ENCODE results near the gene LATS2. TPM values are rescaled to one million over a fixed set of nuclear protein-coding genes. Genes with fewer than 3 reads are reported as not detected.

Gene LATS2
- total and polyA plus RNA-seq, 2 of the 8 experiments (the other 6 are each of a cell fraction or from before 2014, with no cell fraction given), result 8.3 to 26.2 TPM

GRCh38 chr13:21076253-21076652 lies 14.9 kb upstream of the LATS2 start:
- Histone ChIP-seq H4K20me1 (replicated peaks in 1 of 2; ENCODE audit: control insufficient read depth in 1 of 2, insufficient read depth in 2 of 2, low read length in 2 of 2) (no peaks in the 10 kb centered on the region), H4K8ac (ENCODE audit: extremely low read depth, insufficient read depth, low read length) (no peak overlapping the region; the same call in 1 of the 2 replicates), H2BK12ac (ENCODE audit: low read depth, low read length) (no peak overlapping the region), H3K4me2 (ENCODE audit: insufficient read depth in 1 of 2, low read depth in 2 of 2, low read length in 2 of 2) (peak overlapping the region; percentile 9 to 83; a peak in 3 of 4 replicates), H3K14ac (ENCODE audit: insufficient read length) (no peak overlapping the region), H3K27me3 (replicated peaks in 1 of 4; ENCODE audit: control insufficient read depth in 3 of 4, extremely low read depth in 1 of 4, insufficient read depth in 3 of 4, low read length in 3 of 4) (no peaks in the 10 kb centered on the region; a peak in 1 of 7 replicates), H2AFZ (ENCODE audit: low read length) (no peak overlapping the region), H4K5ac (ENCODE audit: insufficient read length, low read depth, low read length) (no peak overlapping the region), H3K79me2 (ENCODE audit: control insufficient read depth in 1 of 2, insufficient read depth in 2 of 2, low read length in 2 of 2) (no peaks in the 10 kb centered on the region), H3K4me1 (replicated peaks in 1 of 4; ENCODE audit: control insufficient read depth in 3 of 4, insufficient read depth in 4 of 4, low read length in 3 of 4) (peaks cover 3 to 9% (median 5%) of the 10 kb centered on the region in 4 experiments; a peak in 5 of 7 replicates), H3K27ac (ENCODE audit: low read depth, low read length) (no peak overlapping the region), H3K79me1 (ENCODE audit: low read depth, low read length) (no peaks in the 10 kb centered on the region), H2AK5ac (ENCODE audit: low read depth, low read length) (no peak overlapping the region), H3K23ac (ENCODE audit: insufficient read length) (no peak overlapping the region), H2BK120ac (replicated peaks; ENCODE audit: low read depth, low read length) (no peak overlapping the region), H2BK5ac (ENCODE audit: low read depth, low read length) (no peak overlapping the region), H4K91ac (replicated peaks; ENCODE audit: insufficient read length, low read length) (no peak overlapping the region), H3K4ac (replicated peaks; ENCODE audit: insufficient read length, low read depth, low read length) (no peak overlapping the region), H3K36me3 (ENCODE audit: control insufficient read depth in 2 of 4, insufficient read depth in 4 of 4, low read length in 3 of 4) (no peaks in the 10 kb centered on the region), H3K9me3 (ENCODE audit: insufficient read depth in 2 of 2, low read depth in 1 of 2, low read length in 1 of 2) (no peaks in the 10 kb centered on the region), H2BK20ac (ENCODE audit: low read length) (no peak overlapping the region), H3K18ac (ENCODE audit: extremely low read depth, low read length) (no peak overlapping the region), H3K23me2 (ENCODE audit: low read depth, low read length) (no peaks in the 10 kb centered on the region; the same call in 1 of the 2 replicates), H3K56ac (replicated peaks; ENCODE audit: insufficient read length, low read depth, low read length) (no peak overlapping the region), H3K9ac (replicated peaks in 1 of 4; ENCODE audit: extremely low read depth in 1 of 4, low read depth in 3 of 4, low read length in 3 of 4) (no peak overlapping the region), H2BK15ac (ENCODE audit: low read length) (no peak overlapping the region), H3K4me3 (ENCODE audit: extremely low read depth in 1 of 4, insufficient read depth in 2 of 4, low read depth in 3 of 4, low read length in 4 of 4) (peak overlapping the region in 2 of 4 experiments; percentile 43 to 67; a peak in 3 of 8 replicates)
- WGBS, 2 experiments (ENCODE audit: extremely low coverage in 1 of 2, insufficient coverage in 1 of 2, insufficient read length in 1 of 2, insufficient replicate concordance in 2 of 2, low coverage in 1 of 2, low lambda C conversion rate in 2 of 2, missing lambda C conversion rate in 1 of 2), result 60% methylated on average over 10 of the region's 18 CpGs; no CpG with 5 or more reads in 1 of the 2 experiments
- ChIA-PET POLR2A (ENCODE audit: partially characterized antibody) (interaction anchor here (1.6 to 6.4 kb wide), 2 partner anchors 15 to 35 kb away, joined by 4 to 45 read pairs; partner anchors contain the start of gene LATS2), CTCF (ENCODE audit: partially characterized antibody) (no interaction called here)
- DNase-seq (ENCODE audit: low read depth in 1 of 2, low spot score in 2 of 2), result peak in 1 of 2 experiments; percentile 54
- FAIRE-seq, result no peak
- TF ChIP-seq E2F6 (IDR thresholded peaks at IDR 0.05), result peak; percentile 71; the same call in 1 of the 2 replicates
